RWPE2 (cell line): Measurements from ENCODE around the gene GRIN1.

Experiments
- ATAC-seq: fragments of 200-7000 bp; cut with Tn5 transposase; 3 replicates; pipeline ENCODE4 v1.9.1; 2021; ENCODE audit warnings: low read depth
- DNase-seq: peaks from one replicate; pipeline ENCODE4 v3.0.0-alpha.2; 2020; ENCODE audit warnings: low spot score
- H3K27ac ChIP-seq: fragments of 450-650 bp; 2 replicates; pipeline ENCODE4 v1.5.1; 2017; ENCODE audit warnings: mild to moderate bottlenecking; ENCODE audit not compliant: poor library complexity, severe bottlenecking
- H3K27me3 ChIP-seq: fragments of 250-450 bp; sonication (Bioruptor Pico); 2 replicates; pipeline ENCODE4 v1.5.1; 2021; ENCODE audit warnings: mild to moderate bottlenecking, moderate library complexity; ENCODE audit not compliant: insufficient read depth, poor library complexity, severe bottlenecking
- H3K36me3 ChIP-seq: fragments of 250-450 bp; sonication (Bioruptor Pico); 2 replicates; pipeline ENCODE4 v1.5.1; 2020; ENCODE audit warnings: low read depth, mild to moderate bottlenecking, moderate library complexity
- H3K4me1 ChIP-seq: fragments of 250-450 bp; sonication (Bioruptor Pico); 2 replicates; pipeline ENCODE4 v1.5.1; 2021; ENCODE audit warnings: mild to moderate bottlenecking, moderate library complexity; ENCODE audit not compliant: insufficient read depth, poor library complexity, severe bottlenecking
- H3K4me3 ChIP-seq: fragments of 250-450 bp; sonication (Bioruptor Pico); 2 replicates; pipeline ENCODE4 v1.5.1; 2021; ENCODE audit warnings: mild to moderate bottlenecking, moderate library complexity; ENCODE audit not compliant: severe bottlenecking
- H3K9me3 ChIP-seq: fragments of 250-450 bp; sonication (Bioruptor Pico); 2 replicates; pipeline ENCODE4 v1.5.1; 2021; ENCODE audit warnings: mild to moderate bottlenecking, moderate library complexity; ENCODE audit not compliant: severe bottlenecking
- CTCF ChIP-seq: fragments of 450-650 bp; IDR thresholded peaks from one replicate; pipeline ENCODE4 v1.5.1; 2017; ENCODE audit warnings: mild to moderate bottlenecking, moderate library complexity; ENCODE audit not compliant: poor library complexity, severe bottlenecking

GRIN1 gene

GRCh38 chr9:137192448-137192780 lies 53.5 kb downstream of the GRIN1 start:
- DNase-seq (no peak), ATAC-seq (no peak)
- no peak overlapping the region for H3K4me3 ChIP-seq
- no peak overlapping the region for H3K27ac ChIP-seq
- H3K4me1 ChIP-seq = peaks cover 11% of the 10 kb centered on the region
- no peaks in the 10 kb centered on the region for H3K27me3 ChIP-seq
- no peaks in the 10 kb centered on the region for H3K9me3 ChIP-seq
- no peak for TF ChIP-seq CTCF
- H3K36me3 ChIP-seq = peaks cover 12% of the 10 kb centered on the region

DNA sequence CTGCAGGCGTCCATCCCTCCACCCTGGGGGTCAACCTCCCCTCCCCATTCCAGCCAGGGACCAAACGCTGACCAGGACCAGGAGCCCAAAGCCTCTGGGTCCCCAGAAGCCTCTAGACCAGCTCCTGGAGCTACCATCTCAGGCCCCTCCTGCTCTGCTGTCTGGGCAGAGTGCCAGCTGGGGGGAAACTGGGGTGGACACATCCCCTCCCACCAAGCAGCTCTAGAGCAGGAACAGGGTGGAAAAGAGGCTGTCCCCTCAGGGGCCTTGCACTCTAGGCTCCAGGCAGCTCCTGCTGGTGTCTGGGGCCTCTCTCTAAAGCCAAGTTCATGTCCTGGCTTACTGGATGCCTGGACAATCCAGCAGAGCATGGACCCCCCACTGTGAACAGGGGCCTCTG lies 53.9 kb downstream of the GRIN1 start:
- no peak for DNase-seq
- TF ChIP-seq CTCF = no peak
- H3K9me3 ChIP-seq = no peaks in the 10 kb centered on the region
- H3K4me1 ChIP-seq = peaks cover 11% of the 10 kb centered on the region
- H3K27ac ChIP-seq = no peak overlapping the region
- peaks cover 11% of the 10 kb centered on the region; the same call in 1 of the 2 replicates for H3K36me3 ChIP-seq
- no peak for ATAC-seq
- no peaks in the 10 kb centered on the region for H3K27me3 ChIP-seq
- no peak overlapping the region for H3K4me3 ChIP-seq

- H3K36me3 ChIP-seq = peaks cover 11% of the 10 kb centered on the region; the same call in 1 of the 2 replicates
- no peaks in the 10 kb centered on the region for H3K27me3 ChIP-seq
- peaks cover 18% of the 10 kb centered on the region for H3K4me1 ChIP-seq
- H3K4me3 ChIP-seq = no peak overlapping the region
- DNase-seq = no peak
- TF ChIP-seq CTCF = no peak
- H3K27ac ChIP-seq = no peak overlapping the region
- no peaks in the 10 kb centered on the region for H3K9me3 ChIP-seq
- no peak for ATAC-seq
Measured at GRCh38 chr9:137193771-137194170, 54.8 kb downstream of the GRIN1 start.

- no peak for DNase-seq
- no peak for TF ChIP-seq CTCF
- peak overlapping the region; percentile 25 for H3K27ac ChIP-seq
- peaks cover 11% of the 10 kb centered on the region; the same call in 1 of the 2 replicates for H3K36me3 ChIP-seq
- H3K9me3 ChIP-seq = no peaks in the 10 kb centered on the region
- peaks cover 18% of the 10 kb centered on the region for H3K4me1 ChIP-seq
- no peak overlapping the region for H3K4me3 ChIP-seq
- ATAC-seq = no peak
- H3K27me3 ChIP-seq = no peaks in the 10 kb centered on the region
Measured at GRCh38 chr9:137194388-137194787, 55.4 kb downstream of the GRIN1 start.

DNA sequence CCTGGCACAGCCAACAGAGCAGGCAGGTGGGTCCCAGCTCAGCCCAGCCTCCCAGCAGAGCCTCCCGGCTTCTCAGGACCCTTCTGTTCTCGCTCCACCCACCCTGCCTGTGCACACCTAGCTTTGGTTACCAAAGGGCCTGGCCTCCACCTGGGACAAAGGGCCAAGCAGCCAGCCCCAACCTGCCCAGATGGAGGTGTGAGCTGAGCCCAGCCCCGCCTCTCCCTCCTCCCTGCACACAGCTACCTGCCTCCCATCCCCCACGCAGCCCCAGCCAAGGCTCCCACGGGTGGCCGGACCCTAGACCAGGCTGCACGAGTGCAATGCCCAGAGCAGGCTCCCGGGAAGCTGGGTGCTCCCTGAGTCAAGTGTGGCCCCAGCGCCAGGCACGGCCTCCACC lies 56.0 kb downstream of the GRIN1 start:
- TF ChIP-seq CTCF = no peak
- peaks cover 9% of the 10 kb centered on the region; the same call in 1 of the 2 replicates for H3K36me3 ChIP-seq

More for the DNA sequence above, 56.0 kb downstream of the GRIN1 start:
- Histone ChIP-seq H3K4me3 (no peak overlapping the region), H3K9me3 (no peaks in the 10 kb centered on the region), H3K27ac (peak overlapping the region; percentile 25), H3K4me1 (peaks cover 18% of the 10 kb centered on the region), H3K27me3 (no peaks in the 10 kb centered on the region)
- DNase-seq (no peak), ATAC-seq (peak; percentile 49)
